ENCODE data around the gene AGAP1.

The AGAP1 gene

DNA sequence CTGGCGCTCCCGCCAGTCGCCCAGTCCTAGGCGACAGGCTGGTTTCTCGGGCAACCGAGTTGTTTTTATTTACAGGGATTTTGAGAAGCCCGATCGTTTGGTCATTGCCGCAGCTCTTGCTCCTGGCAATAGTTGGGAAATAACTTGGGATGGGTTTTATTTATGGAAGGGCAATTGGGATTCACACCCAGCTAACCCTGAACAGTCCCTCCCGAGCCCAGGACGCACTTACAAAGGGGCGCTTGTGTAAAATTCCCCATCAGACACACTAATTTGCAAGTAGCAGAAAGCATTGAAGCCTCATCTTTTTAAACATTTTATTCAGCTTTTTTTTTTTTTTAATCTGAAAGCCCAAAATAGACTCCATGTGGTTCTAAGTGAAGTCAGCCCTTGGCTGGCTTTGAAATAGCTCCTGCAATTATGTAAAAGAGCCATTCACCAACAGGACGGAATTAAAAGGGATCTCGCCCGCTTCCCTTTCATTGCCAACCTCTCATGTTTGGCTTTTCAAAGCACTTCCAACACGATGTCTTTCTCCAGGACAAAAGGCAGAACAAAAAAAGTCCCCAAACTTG is 677.9 kb downstream of the AGAP1 start:
- H3K4me3 ChIP-seq (ENCODE audit: low read depth, low read length), result no peak overlapping the region

- H3K4me3 ChIP-seq (ENCODE audit: low read depth, low read length), result no peak overlapping the region
Observed at GRCh38 chr2:236172255-236173035, 678.6 kb downstream of the AGAP1 start.

- no peak overlapping the region for H3K4me3 ChIP-seq (ENCODE audit: low read depth, low read length)
Observed at GRCh38 chr2:236173036-236173728, 679.3 kb downstream of the AGAP1 start.

DNA sequence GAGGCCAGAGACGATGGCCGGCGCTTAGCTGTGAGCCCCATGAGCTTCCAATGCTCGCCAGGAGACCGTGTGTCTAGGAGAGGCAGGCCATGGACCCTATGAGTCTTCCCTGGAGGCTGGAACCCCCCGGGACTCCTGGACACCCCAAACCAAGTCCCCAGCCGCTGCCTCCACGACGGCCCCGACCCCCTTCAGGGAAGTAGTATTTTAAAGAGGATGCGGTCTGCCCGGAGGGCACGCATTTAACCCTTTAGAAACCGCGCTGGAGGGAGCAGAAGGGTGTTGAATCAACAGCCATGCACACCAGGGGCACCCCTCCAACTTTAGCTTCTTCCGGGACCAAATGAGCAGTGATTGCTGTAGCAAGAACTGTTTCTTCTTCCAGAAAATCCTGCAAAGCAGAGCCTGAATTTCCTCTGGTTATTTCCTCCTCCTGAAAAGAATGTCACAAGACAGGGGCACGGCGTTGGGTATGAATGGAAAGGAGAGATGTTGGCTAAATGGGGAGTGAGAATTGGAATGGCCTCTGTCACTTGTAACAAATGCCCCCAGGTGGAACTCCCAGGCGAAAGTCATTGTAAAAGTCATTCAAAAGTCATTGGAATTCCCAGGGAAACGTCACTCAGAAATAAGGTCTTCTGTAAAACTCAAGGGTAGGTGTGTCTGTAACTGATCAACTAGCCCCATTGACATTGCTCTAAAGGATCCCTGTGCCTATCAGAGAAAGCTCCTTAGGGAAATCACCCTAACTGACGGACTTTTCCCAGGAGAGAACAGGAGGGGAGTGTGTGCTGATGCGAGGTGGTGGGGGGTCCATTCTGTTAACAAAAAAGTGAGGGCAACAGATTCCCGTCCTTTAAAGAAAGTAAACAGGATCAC is 680.1 kb downstream of the AGAP1 start:
- no peak overlapping the region for H3K4me3 ChIP-seq (ENCODE audit: low read depth, low read length)

DNA sequence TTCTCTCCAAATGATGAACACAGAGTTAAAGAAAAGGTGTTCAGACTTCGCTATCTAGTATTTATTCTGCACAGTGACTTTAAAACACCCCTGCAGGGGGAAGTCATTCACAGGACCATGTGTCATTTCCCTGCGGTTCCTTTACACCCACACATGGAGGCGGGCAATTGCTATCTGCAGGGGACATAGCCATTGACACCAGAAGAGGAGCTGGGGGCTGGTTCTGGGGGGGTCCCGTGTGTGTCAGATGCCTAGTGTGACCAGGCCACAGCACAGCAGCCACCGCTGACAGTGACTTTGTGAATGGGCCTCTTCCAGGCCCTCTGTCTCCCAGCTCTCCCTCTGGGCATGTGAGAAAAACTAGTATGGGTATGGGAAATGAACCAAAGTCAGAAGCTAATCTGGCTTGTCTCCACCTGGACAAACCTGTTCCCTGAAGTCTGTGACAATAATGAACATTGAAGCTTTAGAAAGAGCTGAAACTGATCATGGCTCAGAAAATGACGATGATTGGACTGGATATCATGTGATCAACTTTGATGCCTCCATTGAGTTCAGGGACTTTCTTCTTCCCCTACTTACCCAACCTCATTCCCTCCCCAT is 681.8 kb downstream of the AGAP1 start:
- H3K4me3 ChIP-seq (ENCODE audit: low read depth, low read length), result no peak overlapping the region

GRCh38 chr2:236176417-236176816 is 682.6 kb downstream of the AGAP1 start:
- H3K4me3 ChIP-seq (ENCODE audit: low read depth, low read length), result no peak overlapping the region

- no peak overlapping the region for H3K4me3 ChIP-seq (ENCODE audit: low read depth, low read length)
Observed at GRCh38 chr2:236176951-236177350, 683.1 kb downstream of the AGAP1 start.

DNA sequence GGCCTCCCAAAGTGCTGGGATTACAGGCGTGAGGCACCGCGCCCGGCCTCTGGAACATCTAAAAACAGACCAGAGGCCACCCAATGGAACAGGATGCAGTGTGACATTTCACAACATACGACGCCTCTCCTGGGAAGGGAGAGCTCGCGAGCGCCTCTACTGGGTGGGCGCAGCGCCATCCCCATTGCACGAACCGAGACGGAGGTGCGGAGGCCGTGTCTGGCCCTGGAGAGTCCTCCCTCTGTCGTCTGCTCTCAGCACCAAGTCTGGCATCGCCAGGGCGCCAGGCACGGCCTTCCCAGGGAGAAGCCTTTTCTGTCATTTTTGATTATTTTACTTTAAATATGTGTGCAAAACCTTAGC is 683.7 kb downstream of the AGAP1 start:
- no peak overlapping the region for H3K4me3 ChIP-seq (ENCODE audit: low read depth, low read length)

GRCh38 chr2:236177967-236178889 is 684.4 kb downstream of the AGAP1 start:
- peak overlapping the region; percentile 24 for H3K4me3 ChIP-seq (ENCODE audit: low read depth, low read length)

GRCh38 chr2:236178890-236179235 is 685.0 kb downstream of the AGAP1 start:
- H3K4me3 ChIP-seq (ENCODE audit: low read depth, low read length), result peak overlapping the region; percentile 24

DNA sequence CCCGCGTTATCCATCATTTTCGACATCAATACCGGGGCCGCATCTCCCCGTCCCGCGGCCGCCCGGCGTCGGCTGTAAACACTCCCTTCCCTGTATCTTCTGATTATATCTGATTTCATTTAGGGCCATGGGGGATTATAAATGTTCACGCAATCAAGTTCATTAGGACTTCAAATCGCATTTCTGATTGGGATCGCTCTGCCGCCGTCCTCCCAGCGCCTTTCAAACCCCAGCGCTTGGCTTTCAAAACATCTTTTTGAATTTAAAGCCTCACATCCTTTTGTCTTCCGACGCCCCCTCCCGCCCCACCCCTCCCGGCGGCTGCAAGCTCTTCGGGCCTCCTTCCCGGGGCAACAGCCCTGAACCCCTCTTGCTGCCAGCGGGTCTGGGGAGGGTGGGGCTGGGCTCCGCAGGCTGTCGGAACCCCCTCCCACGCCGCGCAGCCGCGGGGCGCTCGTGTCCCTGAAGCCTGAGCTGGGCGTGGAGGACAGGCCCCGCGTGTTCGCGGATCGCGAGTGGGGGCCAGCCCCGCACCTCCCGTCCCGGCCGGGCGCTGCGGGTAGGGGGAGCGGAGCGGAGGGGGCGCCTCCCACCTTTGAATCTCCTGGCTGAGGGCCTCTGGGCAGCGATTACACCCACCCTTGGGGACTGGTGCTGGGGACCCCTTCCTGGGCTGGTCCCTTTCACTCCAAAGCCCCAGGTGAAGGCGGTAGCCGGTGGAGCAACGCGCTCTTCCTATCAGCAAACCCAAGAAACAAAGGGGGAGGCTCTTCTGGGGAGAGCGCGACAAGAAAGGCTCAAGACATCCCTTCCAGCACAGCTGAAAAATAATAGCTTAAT is 685.6 kb downstream of the AGAP1 start:
- H3K4me3 ChIP-seq (ENCODE audit: low read depth, low read length), result no peak overlapping the region

- no peak overlapping the region for H3K4me3 ChIP-seq (ENCODE audit: low read depth, low read length)
Observed at GRCh38 chr2:236180076-236180816, 686.4 kb downstream of the AGAP1 start.

GRCh38 chr2:236180831-236181453 is 687.1 kb downstream of the AGAP1 start:
- no peak overlapping the region for H3K4me3 ChIP-seq (ENCODE audit: low read depth, low read length)

Measured in iPS-11a (cell line).